ENCODE measurements around the gene TCAP.
"Not testable (repeated sequence)": the region's sequence is repeated elsewhere in the genome, so short reads cannot be mapped to it uniquely, and the experiment has no call there.

Gene TCAP

DNA sequence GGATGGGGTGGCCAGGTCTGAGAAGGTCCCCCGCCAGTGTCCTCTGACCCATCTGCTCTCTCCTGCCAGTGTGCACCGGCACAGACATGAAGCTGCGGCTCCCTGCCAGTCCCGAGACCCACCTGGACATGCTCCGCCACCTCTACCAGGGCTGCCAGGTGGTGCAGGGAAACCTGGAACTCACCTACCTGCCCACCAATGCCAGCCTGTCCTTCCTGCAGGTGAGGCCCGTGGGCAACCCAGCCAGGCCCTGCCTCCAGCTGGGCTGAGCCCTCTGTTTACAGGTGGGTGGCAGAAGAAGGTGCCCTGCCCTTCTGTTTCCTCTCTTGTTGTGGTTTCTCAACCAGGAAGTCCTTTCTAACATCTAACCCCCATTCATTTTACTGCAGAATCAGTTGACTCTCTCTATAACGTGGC is 41.8 kb downstream of the TCAP start:
- no peak for DNase-seq

DNA sequence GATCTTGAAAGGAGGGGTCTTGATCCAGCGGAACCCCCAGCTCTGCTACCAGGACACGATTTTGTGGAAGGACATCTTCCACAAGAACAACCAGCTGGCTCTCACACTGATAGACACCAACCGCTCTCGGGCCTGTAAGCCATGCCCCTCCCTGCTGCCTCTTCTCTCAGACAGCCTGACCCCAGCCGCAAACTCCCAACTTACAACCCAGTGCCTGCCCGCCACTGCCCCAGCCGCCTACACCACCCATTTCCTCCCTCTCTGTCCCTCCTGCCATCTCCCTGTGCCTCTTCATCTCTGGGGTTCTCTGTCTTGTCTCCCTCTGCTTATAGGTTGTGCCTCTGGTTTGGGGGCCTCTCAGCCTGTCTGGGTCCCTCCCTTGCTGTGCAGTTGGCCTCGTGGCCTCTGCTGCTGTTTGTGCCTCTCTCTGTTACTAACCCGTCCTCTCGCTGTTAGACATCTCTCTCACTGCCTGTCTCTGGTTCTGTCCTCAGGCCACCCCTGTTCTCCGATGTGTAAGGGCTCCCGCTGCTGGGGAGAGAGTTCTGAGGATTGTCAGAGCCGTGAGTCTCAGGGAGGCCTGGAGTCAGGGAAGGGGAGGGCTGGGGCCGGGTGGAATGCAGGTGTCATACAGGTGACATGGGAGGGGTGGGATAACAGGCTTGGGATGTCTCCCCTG is 44.3 kb downstream of the TCAP start:
- no peak for DNase-seq

DNA sequence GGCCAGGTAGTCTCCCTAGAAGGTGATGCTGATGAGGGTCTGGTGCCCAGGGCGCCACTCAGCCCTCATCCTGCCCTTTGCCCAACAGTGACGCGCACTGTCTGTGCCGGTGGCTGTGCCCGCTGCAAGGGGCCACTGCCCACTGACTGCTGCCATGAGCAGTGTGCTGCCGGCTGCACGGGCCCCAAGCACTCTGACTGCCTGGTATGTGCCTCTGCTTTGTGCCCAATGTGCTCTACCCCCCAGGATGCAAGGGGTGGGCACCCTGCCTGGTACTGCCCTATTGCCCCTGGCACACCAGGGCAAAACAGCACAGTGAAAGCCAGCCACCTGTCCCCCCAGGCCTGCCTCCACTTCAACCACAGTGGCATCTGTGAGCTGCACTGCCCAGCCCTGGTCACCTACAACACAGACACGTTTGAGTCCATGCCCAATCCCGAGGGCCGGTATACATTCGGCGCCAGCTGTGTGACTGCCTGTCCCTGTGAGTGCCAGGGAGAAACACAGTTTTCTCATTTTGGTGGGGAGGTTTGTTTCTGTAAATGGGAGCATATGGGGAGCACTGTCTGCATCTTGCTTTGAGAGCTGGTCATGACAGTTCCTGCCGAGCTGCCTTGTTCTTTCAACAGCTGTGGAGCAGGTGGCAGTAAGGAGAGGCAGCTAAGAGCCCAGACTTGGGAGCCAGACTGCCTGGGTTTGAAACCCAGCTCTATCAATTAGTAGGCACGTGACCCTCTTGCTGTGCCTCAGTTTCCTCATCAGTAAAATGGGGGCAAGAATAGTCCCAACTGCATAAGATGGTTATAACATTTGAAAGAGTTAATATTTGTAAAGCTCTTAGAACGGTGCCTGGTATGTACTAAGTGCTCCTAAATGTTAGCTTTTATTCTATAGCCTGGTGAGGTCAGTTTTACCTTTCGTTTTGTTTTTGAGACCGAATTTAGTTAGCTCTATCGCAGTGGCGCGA is 45.1 kb downstream of the TCAP start:
- DNase-seq: no peak

DNA sequence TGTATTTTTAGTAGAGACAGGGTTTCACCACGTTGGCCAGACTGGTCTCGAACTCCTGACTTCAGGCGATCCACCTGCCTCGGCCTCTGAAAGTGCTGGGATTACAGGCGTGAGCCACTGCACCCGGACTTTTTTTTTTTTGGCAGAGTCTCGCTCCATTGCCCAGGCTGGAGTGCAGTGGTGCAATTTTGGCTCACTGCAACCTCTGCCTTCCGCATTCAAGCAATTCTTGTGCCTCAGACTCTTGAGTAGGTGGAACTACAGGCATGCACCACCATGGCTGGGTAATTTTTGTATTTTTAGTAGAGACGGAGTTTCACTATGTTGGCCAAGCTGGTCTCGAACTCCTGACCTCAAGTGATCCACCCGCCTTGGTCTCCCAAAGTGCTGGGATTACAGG is 45.9 kb downstream of the TCAP start:
- not testable (repeated sequence) for DNase-seq

DNA sequence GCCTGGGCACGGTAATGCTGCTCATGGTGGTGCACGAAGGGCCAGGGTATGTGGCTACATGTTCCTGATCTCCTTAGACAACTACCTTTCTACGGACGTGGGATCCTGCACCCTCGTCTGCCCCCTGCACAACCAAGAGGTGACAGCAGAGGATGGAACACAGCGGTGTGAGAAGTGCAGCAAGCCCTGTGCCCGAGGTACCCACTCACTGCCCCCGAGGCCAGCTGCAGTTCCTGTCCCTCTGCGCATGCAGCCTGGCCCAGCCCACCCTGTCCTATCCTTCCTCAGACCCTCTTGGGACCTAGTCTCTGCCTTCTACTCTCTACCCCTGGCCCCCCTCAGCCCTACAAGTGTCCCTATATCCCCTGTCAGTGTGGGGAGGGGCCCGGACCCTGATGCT is 46.7 kb downstream of the TCAP start:
- no peak for DNase-seq

DNA sequence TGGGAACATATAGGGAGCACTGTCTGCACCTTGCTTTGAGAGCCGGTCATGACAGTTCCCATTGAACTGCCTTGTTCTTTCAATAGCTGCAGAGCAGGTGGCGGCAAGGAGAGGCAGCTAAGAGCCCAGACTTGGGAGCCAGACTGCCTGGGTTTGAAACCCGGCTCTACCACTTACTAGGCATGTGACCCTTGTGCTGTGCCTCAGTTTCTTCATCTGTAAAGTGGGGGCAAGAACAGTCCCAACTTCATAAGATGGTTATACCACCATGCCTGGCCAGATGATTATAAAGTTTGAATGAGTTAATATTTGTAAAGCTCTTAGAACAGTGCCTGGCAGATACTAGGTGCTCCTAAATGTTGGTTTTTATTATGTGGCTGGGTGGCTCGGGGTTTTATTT is 49.1 kb downstream of the TCAP start:
- no peak for DNase-seq

DNA sequence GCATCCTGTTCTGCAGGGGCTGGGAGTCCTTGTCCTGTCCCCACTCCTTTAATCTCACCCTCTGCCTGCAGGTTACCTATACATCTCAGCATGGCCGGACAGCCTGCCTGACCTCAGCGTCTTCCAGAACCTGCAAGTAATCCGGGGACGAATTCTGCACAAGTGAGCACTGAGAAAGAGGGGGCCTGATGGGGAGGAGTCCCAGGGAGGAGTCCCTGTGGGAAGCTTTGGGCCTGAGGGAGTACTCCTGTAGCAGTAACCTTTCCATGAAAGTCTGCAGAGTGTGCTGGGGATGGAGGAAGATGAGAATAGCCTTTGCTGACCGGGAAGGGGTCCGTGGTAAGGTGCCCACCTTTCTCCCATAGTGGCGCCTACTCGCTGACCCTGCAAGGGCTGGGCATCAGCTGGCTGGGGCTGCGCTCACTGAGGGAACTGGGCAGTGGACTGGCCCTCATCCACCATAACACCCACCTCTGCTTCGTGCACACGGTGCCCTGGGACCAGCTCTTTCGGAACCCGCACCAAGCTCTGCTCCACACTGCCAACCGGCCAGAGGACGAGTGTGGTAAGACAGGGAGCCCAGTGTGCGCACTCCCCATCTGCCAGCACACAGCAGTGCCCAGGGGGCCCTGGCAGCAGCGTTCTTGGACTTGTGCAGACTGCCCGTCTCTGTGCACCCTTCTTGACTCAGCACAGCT is 50.4 kb downstream of the TCAP start:
- no peak for DNase-seq
